GM19351 (cell line): ENCODE measurements around the gene RHNO1.
"Not testable (repeated sequence)": the region's sequence is repeated elsewhere in the genome, so short reads cannot be mapped to it uniquely, and the experiment has no call there.

Experiments used
- ATAC-seq: cut with Tn5 transposase; IDR thresholded peaks from one replicate; pipeline ENCODE4 v1.9.1; 2021; ENCODE audit warnings: mild to moderate bottlenecking, moderate library complexity; ENCODE audit not compliant: unreplicated experiment

The RHNO1 gene

GRCh38 chr12:2858334-2858733, 18.7 kb upstream of the RHNO1 start:
- ATAC-seq = no peak

- no peak for ATAC-seq
Observed at GRCh38 chr12:2858944-2859421, 18.0 kb upstream of the RHNO1 start.

- no peak for ATAC-seq
Observed at GRCh38 chr12:2860170-2860569, 16.9 kb upstream of the RHNO1 start.

GRCh38 chr12:2862876-2863275, 14.1 kb upstream of the RHNO1 start:
- ATAC-seq = no peak

GRCh38 chr12:2863402-2863801, 13.6 kb upstream of the RHNO1 start:
- ATAC-seq = not testable (repeated sequence)

GRCh38 chr12:2864198-2864597, 12.8 kb upstream of the RHNO1 start:
- ATAC-seq = no peak

GRCh38 chr12:2868986-2869632, 7.9 kb upstream of the RHNO1 start:
- not testable (repeated sequence) for ATAC-seq

GRCh38 chr12:2876431-2877046, 484 bp upstream of the RHNO1 start:
- ATAC-seq = peak; percentile 43

- no peak for ATAC-seq
Observed at GRCh38 chr12:2877953-2878732, 1.1 kb downstream of the RHNO1 start.

GRCh38 chr12:2879853-2880252, 2.8 kb downstream of the RHNO1 start:
- no peak for ATAC-seq

- ATAC-seq = no peak
Observed at GRCh38 chr12:2884810-2885209, 7.8 kb downstream of the RHNO1 start.

- ATAC-seq = no peak
Observed at GRCh38 chr12:2886768-2887450, 9.9 kb downstream of the RHNO1 start.

- ATAC-seq = no peak
Observed at GRCh38 chr12:2890001-2890387, 13.0 kb downstream of the RHNO1 start.

- ATAC-seq = peak; percentile 99
Observed at GRCh38 chr12:2890388-2891239, 13.6 kb downstream of the RHNO1 start, which contains the start of gene TULP3. TSS of gene TULP3 (plus strand) at chr12:2890891. CDS start at chr12:2890948, 57 bp downstream.

- no peak for ATAC-seq
Observed at GRCh38 chr12:2891240-2892053, 14.4 kb downstream of the RHNO1 start.

GRCh38 chr12:2892246-2892645, 15.2 kb downstream of the RHNO1 start:
- no peak for ATAC-seq

- no peak for ATAC-seq
Observed at GRCh38 chr12:2893007-2893406, 16.0 kb downstream of the RHNO1 start.

GRCh38 chr12:2895051-2895451, 18.0 kb downstream of the RHNO1 start:
- ATAC-seq = no peak

GRCh38 chr12:2895511-2895910, 18.5 kb downstream of the RHNO1 start:
- no peak for ATAC-seq
